Measurements from ENCODE around the gene MT1E.
"Not testable (repeated sequence)": the region's sequence is repeated elsewhere in the genome, so short reads cannot be mapped to it uniquely, and the experiment has no call there.

Gene MT1E

DNA sequence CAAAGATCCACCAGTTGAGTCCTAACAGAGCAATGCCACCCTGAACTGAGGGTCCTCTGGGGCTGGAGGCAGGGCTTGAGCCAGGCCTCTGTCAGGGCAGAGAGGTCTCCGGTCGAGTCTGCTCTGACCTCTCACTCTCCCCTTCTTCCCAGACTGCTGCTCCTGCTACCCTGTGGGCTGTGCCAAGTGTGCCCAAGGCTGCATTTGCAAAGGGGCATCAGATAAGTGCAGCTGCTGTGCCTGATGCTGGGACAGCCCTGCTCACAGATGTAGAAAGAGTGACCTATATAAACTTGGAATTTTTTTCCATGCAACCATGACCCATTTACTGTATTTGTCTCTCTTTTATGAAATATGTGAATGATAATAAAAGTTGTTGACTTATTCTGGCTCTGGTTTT, 23.7 kb downstream of the MT1E start:
- Histone ChIP-seq H3K9ac (ENCODE audit: low read depth, low read length) (no peak overlapping the region), H3K27ac (ENCODE audit: low read depth, low read length) (no peak overlapping the region), H3K4me3 (ENCODE audit: low read depth, low read length) (no peak overlapping the region), H3K4me1 (ENCODE audit: control insufficient read depth, insufficient read depth, low read length) (no peaks in the 10 kb centered on the region), H3K9me3 (ENCODE audit: control insufficient read depth, insufficient read depth, low read length) (no peaks in the 10 kb centered on the region), H3K27me3 (ENCODE audit: control insufficient read depth, insufficient read depth, low read length) (peaks cover 94% of the 10 kb centered on the region), H3K36me3 (ENCODE audit: control insufficient read depth, insufficient read depth, low read length) (no peaks in the 10 kb centered on the region)

DNA sequence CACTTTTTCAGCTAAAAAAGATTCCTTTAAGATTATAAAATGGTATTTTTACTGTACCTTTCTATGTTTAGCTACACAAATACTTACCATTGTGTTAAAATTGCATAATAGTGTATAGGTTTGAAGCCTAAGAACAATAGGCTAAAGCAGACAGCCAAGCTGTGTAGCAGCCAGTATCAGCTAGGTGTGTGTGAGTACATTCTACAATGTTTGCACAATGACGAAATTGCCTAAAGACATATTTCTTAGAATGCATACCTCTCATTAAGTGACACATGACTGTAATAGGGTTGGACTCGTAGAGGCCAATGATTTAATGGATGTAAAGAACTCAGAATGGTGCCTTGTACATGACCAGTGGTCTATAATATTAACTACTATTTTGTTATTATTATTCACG, 24.2 kb downstream of the MT1E start:
- Histone ChIP-seq H3K27me3 (ENCODE audit: control insufficient read depth, insufficient read depth, low read length) (peaks cover 88% of the 10 kb centered on the region), H3K27ac (ENCODE audit: low read depth, low read length) (no peak overlapping the region), H3K4me3 (ENCODE audit: low read depth, low read length) (no peak overlapping the region)

GRCh38 chr16:56651586-56651985, 26.0 kb downstream of the MT1E start, which contains the start of gene MT1B:
Gene MT1B (plus strand): TSS chr16:56651886. CDS start chr16:56651954, 68 bp downstream.
- no peaks in the 10 kb centered on the region for H3K36me3 ChIP-seq (ENCODE audit: control insufficient read depth, insufficient read depth, low read length)
- H3K9me3 ChIP-seq (ENCODE audit: control insufficient read depth, insufficient read depth, low read length): no peaks in the 10 kb centered on the region
- peaks cover 88% of the 10 kb centered on the region for H3K27me3 ChIP-seq (ENCODE audit: control insufficient read depth, insufficient read depth, low read length)
- no peaks in the 10 kb centered on the region for H3K4me1 ChIP-seq (ENCODE audit: control insufficient read depth, insufficient read depth, low read length)
- H3K27ac ChIP-seq (ENCODE audit: low read depth, low read length): no peak within 1 kb of the TSS
- no peak within 1 kb of the TSS for H3K9ac ChIP-seq (ENCODE audit: low read depth, low read length)
- no peak within 1 kb of the TSS for H3K4me3 ChIP-seq (ENCODE audit: low read depth, low read length)

More for the DNA sequence above, 24.2 kb downstream of the MT1E start:
- H3K36me3 ChIP-seq (ENCODE audit: control insufficient read depth, insufficient read depth, low read length): no peaks in the 10 kb centered on the region
- no peaks in the 10 kb centered on the region for H3K4me1 ChIP-seq (ENCODE audit: control insufficient read depth, insufficient read depth, low read length)
- no peaks in the 10 kb centered on the region for H3K9me3 ChIP-seq (ENCODE audit: control insufficient read depth, insufficient read depth, low read length)
- no peak overlapping the region for H3K9ac ChIP-seq (ENCODE audit: low read depth, low read length)

DNA sequence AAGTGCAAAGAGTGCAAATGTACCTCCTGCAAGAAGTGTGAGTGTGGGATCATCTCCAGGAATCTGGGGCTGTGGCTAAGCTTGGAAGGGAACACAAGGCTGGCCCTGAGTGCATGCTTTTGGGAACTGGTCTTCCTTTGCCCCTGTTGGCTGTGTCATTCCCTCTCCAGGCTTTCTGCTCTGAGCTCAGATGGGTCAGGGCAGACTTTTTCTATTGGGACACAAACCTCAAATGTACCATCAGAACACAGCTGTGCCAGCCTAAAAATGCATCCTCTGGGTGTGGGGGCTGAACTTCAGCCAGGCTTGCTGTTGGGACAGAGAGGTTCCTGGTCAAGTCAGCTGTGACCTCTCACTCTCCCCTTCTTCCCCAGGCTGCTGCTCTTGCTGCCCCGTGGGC, 27.0 kb downstream of the MT1E start:
- Histone ChIP-seq H3K36me3 (ENCODE audit: control insufficient read depth, insufficient read depth, low read length) (no peaks in the 10 kb centered on the region), H3K27me3 (ENCODE audit: control insufficient read depth, insufficient read depth, low read length) (peaks cover 87% of the 10 kb centered on the region), H3K4me1 (ENCODE audit: control insufficient read depth, insufficient read depth, low read length) (no peaks in the 10 kb centered on the region), H3K9me3 (ENCODE audit: control insufficient read depth, insufficient read depth, low read length) (no peaks in the 10 kb centered on the region), H3K27ac (ENCODE audit: low read depth, low read length) (no peak overlapping the region), H3K4me3 (ENCODE audit: low read depth, low read length) (no peak overlapping the region), H3K9ac (ENCODE audit: low read depth, low read length) (no peak overlapping the region)

GRCh38 chr16:56653218-56653617, 27.6 kb downstream of the MT1E start:
- Histone ChIP-seq H3K4me1 (ENCODE audit: control insufficient read depth, insufficient read depth, low read length) (peaks cover 4% of the 10 kb centered on the region), H3K27me3 (ENCODE audit: control insufficient read depth, insufficient read depth, low read length) (peaks cover 87% of the 10 kb centered on the region), H3K9ac (ENCODE audit: low read depth, low read length) (no peak overlapping the region)

GRCh38 chr16:56657555-56658326, 32.2 kb downstream of the MT1E start, which contains the start of gene MT1F:
Gene MT1F (plus strand): TSS chr16:56657959. CDS start chr16:56658059, 100 bp downstream.
- Histone ChIP-seq H3K9me3 (ENCODE audit: control insufficient read depth, insufficient read depth, low read length) (no peaks in the 10 kb centered on the region), H3K4me3 (ENCODE audit: low read depth, low read length) (peak within 1 kb of the TSS; percentile 66), H3K27ac (ENCODE audit: low read depth, low read length) (peak within 1 kb of the TSS; percentile 83), H3K27me3 (ENCODE audit: control insufficient read depth, insufficient read depth, low read length) (peaks cover 88% of the 10 kb centered on the region), H3K4me1 (ENCODE audit: control insufficient read depth, insufficient read depth, low read length) (peaks cover 11% of the 10 kb centered on the region), H3K9ac (ENCODE audit: low read depth, low read length) (no peak within 1 kb of the TSS), H3K36me3 (ENCODE audit: control insufficient read depth, insufficient read depth, low read length) (no peaks in the 10 kb centered on the region)

More at GRCh38 chr16:56653218-56653617, 27.6 kb downstream of the MT1E start:
- no peaks in the 10 kb centered on the region for H3K36me3 ChIP-seq (ENCODE audit: control insufficient read depth, insufficient read depth, low read length)
- H3K27ac ChIP-seq (ENCODE audit: low read depth, low read length): no peak overlapping the region
- H3K9me3 ChIP-seq (ENCODE audit: control insufficient read depth, insufficient read depth, low read length): no peaks in the 10 kb centered on the region
- no peak overlapping the region for H3K4me3 ChIP-seq (ENCODE audit: low read depth, low read length)

DNA sequence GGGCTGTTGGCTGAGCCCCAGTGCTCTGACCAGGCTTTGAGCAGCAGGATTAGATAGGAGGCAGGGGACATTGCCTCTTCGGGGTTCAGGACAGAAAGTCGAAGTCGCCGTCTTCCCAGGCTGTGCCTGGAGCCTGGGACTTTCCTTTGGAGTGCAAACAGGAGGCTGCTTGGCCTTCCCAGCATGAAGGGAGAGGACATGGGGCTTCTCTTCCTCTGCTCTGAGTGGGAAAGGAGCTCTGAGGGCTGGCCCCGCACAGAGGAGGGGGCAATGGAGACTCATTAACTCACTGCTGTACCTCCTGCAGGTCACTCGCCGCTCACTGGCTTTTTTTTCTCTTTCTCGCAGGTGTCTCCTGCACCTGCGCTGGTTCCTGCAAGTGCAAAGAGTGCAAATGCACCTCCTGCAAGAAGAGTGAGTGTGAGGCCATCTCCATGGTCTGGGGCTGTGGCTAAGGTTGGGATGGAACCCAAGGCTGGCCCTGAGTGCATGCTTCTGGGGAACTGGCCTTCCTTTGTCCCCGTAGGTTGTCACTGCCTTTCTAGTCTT, 32.8 kb downstream of the MT1E start:
- Histone ChIP-seq H3K27me3 (ENCODE audit: control insufficient read depth, insufficient read depth, low read length) (peaks cover 88% of the 10 kb centered on the region), H3K4me3 (ENCODE audit: low read depth, low read length) (peak overlapping the region; percentile 66), H3K27ac (ENCODE audit: low read depth, low read length) (no peak overlapping the region), H3K4me1 (ENCODE audit: control insufficient read depth, insufficient read depth, low read length) (peaks cover 11% of the 10 kb centered on the region), H3K9ac (ENCODE audit: low read depth, low read length) (no peak overlapping the region), H3K9me3 (ENCODE audit: control insufficient read depth, insufficient read depth, low read length) (no peaks in the 10 kb centered on the region), H3K36me3 (ENCODE audit: control insufficient read depth, insufficient read depth, low read length) (no peaks in the 10 kb centered on the region)

GRCh38 chr16:56662357-56663354, 37.1 kb downstream of the MT1E start:
- Histone ChIP-seq H3K9me3 (ENCODE audit: control insufficient read depth, insufficient read depth, low read length) (no peaks in the 10 kb centered on the region), H3K36me3 (ENCODE audit: control insufficient read depth, insufficient read depth, low read length) (no peaks in the 10 kb centered on the region), H3K4me1 (ENCODE audit: control insufficient read depth, insufficient read depth, low read length) (peaks cover 13% of the 10 kb centered on the region), H3K27ac (ENCODE audit: low read depth, low read length) (no peak overlapping the region), H3K9ac (ENCODE audit: low read depth, low read length) (no peak overlapping the region), H3K4me3 (ENCODE audit: low read depth, low read length) (peak overlapping the region; percentile 59), H3K27me3 (ENCODE audit: control insufficient read depth, insufficient read depth, low read length) (peaks cover 100% of the 10 kb centered on the region)

GRCh38 chr16:56664506-56664905, 38.9 kb downstream of the MT1E start:
- H3K4me3 ChIP-seq (ENCODE audit: low read depth, low read length): no peak overlapping the region
- H3K4me1 ChIP-seq (ENCODE audit: control insufficient read depth, insufficient read depth, low read length): peaks cover 12% of the 10 kb centered on the region; the same call in 1 of the 2 replicates
- no peak overlapping the region for H3K9ac ChIP-seq (ENCODE audit: low read depth, low read length)
- no peaks in the 10 kb centered on the region for H3K36me3 ChIP-seq (ENCODE audit: control insufficient read depth, insufficient read depth, low read length)
- H3K27ac ChIP-seq (ENCODE audit: low read depth, low read length): no peak overlapping the region
- H3K27me3 ChIP-seq (ENCODE audit: control insufficient read depth, insufficient read depth, low read length): peaks cover 100% of the 10 kb centered on the region
- no peaks in the 10 kb centered on the region for H3K9me3 ChIP-seq (ENCODE audit: control insufficient read depth, insufficient read depth, low read length)

DNA sequence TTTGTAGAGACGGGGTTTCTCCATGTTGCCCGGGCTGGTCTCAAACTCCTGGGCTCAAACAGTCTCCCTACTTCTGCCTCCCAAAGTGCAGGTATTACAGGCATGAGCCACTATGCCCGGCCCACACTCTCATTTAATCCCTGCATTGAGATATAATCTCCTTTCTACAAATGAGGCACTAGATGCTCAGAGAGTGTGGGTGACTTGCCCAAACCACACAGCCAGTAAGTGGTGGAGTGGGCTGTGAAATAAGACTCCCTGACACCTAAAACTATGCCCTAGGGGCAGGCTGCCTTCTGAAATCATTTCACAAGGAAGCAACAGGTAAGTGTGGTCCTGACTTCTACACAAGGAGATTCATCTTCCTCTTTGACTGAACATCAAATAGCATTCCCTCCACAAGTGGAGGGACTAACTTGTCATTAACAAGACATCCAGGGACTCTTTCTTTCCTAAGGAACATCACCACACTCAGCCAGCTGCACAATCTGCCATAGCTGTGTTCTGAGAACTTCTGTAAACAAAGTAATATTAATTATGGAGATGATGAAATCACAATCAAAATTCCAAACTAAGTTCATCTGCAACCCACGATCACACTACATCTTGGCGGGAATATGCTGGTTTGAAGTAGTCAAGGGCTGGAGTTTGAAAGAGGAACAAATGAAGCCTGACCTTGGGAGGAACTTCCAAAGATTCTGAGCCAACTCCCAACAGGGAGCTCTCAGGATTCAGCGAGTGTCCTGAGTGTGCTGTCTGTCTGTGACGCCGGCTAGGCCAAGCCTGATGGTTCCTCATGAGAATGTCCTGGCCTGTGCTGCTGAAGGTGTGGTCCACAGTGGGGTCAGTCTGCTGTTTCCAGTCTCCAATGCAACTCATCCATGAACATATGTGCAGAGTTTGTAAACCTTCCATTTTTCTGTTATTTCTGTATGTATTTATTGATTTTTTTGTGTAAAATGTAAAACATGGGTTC, 40.0 kb downstream of the MT1E start:
- H3K4me3 ChIP-seq (ENCODE audit: low read depth, low read length); H3K9me3 ChIP-seq (ENCODE audit: control insufficient read depth, insufficient read depth, low read length): not testable (repeated sequence)
- H3K27me3 ChIP-seq (ENCODE audit: control insufficient read depth, insufficient read depth, low read length): peaks cover 100% of the 10 kb centered on the region

More for the DNA sequence above, 40.0 kb downstream of the MT1E start:
- peaks cover 20% of the 10 kb centered on the region for H3K4me1 ChIP-seq (ENCODE audit: control insufficient read depth, insufficient read depth, low read length)
- H3K36me3 ChIP-seq (ENCODE audit: control insufficient read depth, insufficient read depth, low read length); H3K9ac ChIP-seq (ENCODE audit: low read depth, low read length); H3K27ac ChIP-seq (ENCODE audit: low read depth, low read length): not testable (repeated sequence)
